Measurements from ENCODE around the gene EPHA3.

EPHA3 gene

GRCh38 chr3:89367166-89367565 is 259.7 kb downstream of the EPHA3 start:
- no peak for DNase-seq

DNA sequence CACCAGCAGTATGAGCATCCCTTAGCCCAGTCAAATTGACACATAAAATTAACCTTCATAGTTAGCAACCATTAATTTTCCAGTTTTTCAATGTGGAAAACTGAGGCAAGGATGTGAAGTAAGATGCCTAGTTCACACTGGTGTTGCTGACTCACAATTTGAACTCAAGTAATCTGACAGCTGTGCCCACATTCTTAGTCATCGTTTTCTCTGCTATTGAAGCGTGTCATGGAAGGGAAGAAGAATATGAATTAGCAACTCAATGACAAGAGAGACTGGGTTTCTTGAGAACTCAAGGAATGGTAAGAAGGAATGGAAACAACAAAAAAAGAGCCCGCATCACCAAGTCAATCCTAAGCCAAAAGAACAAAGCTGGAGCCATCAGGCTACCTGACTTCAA is 261.4 kb downstream of the EPHA3 start:
- DNase-seq = no peak

- DNase-seq = no peak
These were observed 265.0 kb downstream of the EPHA3 start for GRCh38 chr3:89372456-89372855.

- DNase-seq = no peak
These were observed 266.0 kb downstream of the EPHA3 start for GRCh38 chr3:89373434-89373833.

DNA sequence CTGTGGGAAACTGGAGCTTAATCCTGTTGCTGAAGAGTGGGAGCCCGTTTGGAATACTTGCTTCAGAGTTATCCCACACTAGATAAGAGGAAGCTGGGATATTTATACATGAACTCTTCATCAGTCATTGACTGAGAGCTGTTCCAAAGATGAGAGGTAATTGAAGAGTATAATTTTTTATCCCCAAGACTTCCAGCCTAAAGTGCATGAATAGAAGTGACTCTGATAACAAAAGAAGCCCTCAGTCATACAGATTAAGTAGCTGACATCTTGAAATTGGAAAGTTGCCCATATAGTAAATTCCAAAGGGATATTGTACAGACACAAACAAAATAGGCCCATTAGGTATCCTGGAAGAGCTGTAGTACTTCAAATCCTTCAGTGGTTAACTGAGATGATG is 268.0 kb downstream of the EPHA3 start:
- no peak for DNase-seq

GRCh38 chr3:89380016-89380415 is 272.6 kb downstream of the EPHA3 start:
- DNase-seq = no peak

DNA sequence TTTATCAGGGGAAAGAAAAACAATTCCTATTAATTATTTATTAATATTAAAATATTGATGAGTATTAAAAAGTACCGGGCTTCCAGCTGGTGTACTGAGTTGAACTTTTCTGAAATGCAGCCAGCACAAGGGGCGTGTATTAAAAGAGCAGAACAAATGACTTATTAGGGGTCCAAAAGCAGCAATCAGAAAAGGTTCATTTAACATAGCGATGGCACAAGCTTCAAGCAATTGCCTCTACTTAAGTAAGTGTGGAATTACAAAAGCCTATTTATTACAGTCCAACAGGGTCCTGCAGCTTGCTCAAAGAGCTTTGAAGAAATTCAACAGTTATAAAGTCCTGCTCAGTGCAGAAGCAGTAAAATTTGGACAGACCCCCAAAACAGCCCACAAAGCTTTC is 285.6 kb downstream of the EPHA3 start:
- no peak for DNase-seq

GRCh38 chr3:89395456-89395855 is 288.0 kb downstream of the EPHA3 start:
- no peak for DNase-seq

GRCh38 chr3:89395996-89396395 is 288.6 kb downstream of the EPHA3 start:
- DNase-seq = no peak

- DNase-seq = no peak
These were observed 294.6 kb downstream of the EPHA3 start for GRCh38 chr3:89402051-89402450.

- no peak for DNase-seq
These were observed 297.8 kb downstream of the EPHA3 start for GRCh38 chr3:89405176-89405575.

- DNase-seq = no peak
These were observed 298.2 kb downstream of the EPHA3 start for GRCh38 chr3:89405593-89405992.

GRCh38 chr3:89411201-89411600 is 303.8 kb downstream of the EPHA3 start:
- no peak for DNase-seq

DNA sequence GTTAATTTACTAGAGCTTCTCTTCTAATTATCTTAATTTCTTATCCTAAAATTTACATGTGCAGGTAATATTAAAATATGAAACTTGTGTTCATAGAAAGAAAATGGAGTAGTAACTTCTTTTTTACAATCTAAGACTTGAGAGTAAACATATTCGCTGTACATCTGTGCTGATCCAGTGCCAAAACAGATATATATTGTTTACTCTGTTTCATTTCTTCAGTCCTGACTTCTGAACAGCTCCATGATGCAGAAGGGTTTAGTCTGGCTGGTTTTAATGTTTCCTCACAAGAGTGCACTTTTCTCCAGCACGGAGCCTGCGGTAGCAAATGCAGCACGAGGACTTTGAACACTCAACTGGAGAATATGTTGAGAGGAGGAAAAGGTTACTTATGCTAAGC is 306.8 kb downstream of the EPHA3 start:
- DNase-seq = no peak

DNA sequence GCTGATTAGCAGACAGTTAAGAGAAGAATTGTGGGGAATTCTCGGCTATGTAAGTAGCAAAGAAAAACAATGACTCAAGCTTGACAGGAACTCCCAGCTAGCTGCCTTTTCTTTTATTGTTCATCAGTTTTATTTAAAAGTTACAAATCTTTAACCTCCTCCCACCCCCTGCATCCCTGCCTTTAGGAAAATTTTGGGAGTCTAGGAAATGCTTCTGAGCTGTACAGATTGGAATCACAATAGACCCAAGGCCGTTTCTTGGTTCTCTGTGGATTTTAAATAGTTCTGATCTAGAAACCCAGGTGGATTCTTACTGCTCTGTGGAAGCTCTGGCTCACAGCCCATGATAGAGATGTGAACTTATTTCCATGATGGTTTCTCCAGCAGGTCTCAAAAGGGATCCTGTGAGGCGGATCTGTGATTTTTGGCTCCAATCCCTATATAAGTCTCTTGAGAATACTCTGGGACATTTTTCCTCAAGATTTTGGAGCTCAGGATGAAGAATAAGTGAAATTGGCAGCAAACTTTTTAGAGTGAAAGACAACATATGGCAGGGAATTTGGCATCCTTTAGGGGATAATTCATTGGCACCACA is 312.3 kb downstream of the EPHA3 start:
- no peak for DNase-seq

- DNase-seq = no peak
These were observed 318.6 kb downstream of the EPHA3 start for GRCh38 chr3:89426060-89426459.

GRCh38 chr3:89434621-89435380 is 327.4 kb downstream of the EPHA3 start:
- DNase-seq = no peak

DNA sequence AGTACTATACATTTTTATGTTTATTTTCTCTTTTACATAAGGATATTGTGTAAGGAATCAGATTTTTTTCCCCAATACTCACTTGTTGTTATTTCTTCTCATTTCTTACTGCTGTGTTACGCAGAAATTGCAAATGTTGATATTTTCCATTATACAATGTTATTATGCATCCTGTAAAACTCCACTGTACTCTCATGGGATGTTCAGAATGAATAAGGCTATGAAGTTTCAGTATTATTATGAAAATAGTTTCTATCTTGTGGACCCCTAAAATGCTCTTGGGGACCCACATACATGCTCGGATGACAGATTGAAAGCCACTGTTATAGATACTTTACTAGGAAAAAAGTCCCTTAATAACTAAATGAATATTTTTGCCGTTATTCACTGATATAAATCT is 329.4 kb downstream of the EPHA3 start:
- DNase-seq = no peak

- DNase-seq = no peak
These were observed 333.0 kb downstream of the EPHA3 start for GRCh38 chr3:89440386-89440785.

- DNase-seq = no peak
These were observed 333.7 kb downstream of the EPHA3 start for GRCh38 chr3:89441141-89441540.

DNA sequence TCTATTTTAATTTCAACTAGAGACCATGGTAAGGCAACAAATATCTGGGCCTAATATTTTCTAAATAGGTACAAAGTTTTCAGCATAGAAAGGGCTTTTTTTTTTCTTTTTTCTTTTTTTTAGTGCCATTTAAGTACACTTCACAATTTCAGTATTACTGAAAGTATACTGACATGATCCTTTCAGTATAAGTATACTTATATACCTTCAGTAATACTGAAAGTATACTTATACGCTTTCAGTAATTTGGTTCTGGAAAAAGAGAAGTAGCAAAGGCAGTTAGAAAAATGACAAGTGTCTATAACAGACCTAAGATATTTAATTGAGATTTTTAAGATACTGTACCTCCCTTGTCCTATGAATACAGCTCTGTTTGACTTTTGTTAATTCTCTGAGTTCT is 339.2 kb downstream of the EPHA3 start:
- DNase-seq = no peak

DNA sequence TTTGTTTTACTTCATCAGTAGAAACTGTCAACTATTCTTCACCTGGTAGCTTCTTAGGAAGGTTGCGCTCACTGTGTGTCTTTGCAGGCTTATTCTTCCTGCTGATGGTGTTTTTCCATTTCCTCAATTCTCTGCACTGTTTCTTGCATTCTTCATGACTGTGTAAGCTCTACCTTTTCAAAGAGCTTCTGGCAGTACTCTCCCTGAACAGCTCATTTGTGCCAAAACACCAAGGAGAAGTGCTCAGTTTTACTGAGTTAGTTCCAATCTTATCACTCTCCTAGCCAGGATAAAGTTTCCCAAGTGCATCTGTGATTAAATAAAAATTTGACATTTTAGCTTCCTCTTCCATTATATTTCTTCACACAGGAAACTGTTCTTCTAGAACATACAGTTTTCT is 339.8 kb downstream of the EPHA3 start:
- DNase-seq = no peak

- no peak for DNase-seq
These were observed 341.7 kb downstream of the EPHA3 start for GRCh38 chr3:89449086-89449485.

DNA sequence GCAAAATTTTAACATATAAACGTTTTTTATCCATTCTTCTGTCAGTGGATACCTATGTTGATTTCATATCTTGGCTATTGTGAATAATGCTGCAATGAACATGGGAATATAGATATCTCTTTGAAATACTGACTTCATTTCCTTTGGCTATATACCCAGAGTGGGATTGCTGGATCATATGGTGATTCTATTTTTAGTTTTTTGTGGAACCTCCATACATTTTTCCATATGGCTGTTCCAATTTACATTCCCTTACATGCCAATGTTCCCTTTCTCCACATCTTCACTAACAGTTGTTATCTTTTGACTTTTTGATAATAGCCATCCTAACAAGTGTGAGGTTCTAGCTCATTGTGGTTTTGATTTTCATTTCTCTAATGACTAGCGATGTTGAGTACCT is 344.6 kb downstream of the EPHA3 start:
- no peak for DNase-seq

DNA sequence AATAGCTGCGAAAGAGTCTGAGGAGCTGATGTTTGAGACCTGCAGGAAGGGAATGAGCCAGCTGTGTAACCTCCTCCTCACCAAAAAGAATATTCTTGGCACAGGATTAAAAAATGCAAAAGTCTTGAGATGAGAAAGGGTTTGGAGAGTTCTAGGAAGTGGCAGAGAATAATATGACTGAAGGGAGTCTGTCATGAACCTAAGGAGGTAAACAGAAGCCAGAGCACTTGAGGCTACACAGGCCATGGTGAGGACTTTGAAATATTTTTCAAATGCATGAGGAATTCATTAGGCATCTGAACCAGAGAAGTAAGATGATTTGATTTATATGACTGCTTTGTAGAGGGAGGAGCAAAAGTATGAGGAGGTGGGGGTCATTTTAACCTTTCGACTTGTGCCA is 347.8 kb downstream of the EPHA3 start:
- DNase-seq = no peak
